Suprapubic skin (tissue), 4 donors: ENCODE measurements around the gene CNIH2.

Source experiments
- CTCF ChIP-seq, 2 donors: fragments of 200-600 bp in 1 of 2; fragments of 450-650 bp in 1 of 2; sonication (generic) in 1 of 2; IDR thresholded peaks; one replicate each; pipeline ENCODE4 v1.5.1; 2016 to 2019; ENCODE audit warnings: antibody characterized with exemption in 2 of 2, mild to moderate bottlenecking in 1 of 2, moderate library complexity in 1 of 2
- EP300 ChIP-seq: sonication (generic); formaldehyde crosslinking; IDR thresholded peaks from one replicate; pipeline ENCODE4 v1.6.1; 2017; ENCODE audit warnings: antibody characterized with exemption
- POLR2A ChIP-seq, 2 donors: fragments of 450-650 bp; IDR thresholded peaks; one replicate each; pipeline ENCODE4 v1.6.1; 2017; ENCODE audit warnings: antibody characterized with exemption in 2 of 2, mild to moderate bottlenecking in 2 of 2, moderate library complexity in 2 of 2
- POLR2AphosphoS5 ChIP-seq, 3 donors: sonication (generic); formaldehyde crosslinking; IDR thresholded peaks; one replicate each; pipeline ENCODE4 v1.6.1; 2017; ENCODE audit warnings: antibody characterized with exemption in 3 of 3

GRCh38 chr11:66293777-66294625 lies 16.0 kb downstream of the CNIH2 start:
- TF ChIP-seq CTCF (IDR thresholded peaks at IDR 0.05), result no peak
- TF ChIP-seq POLR2AphosphoS5 (IDR thresholded peaks at IDR 0.05), result no peak
- no peak for TF ChIP-seq EP300
- no peak for TF ChIP-seq POLR2A (IDR thresholded peaks at IDR 0.05)
